Endodermal cell (in vitro differentiated cells): Measurements from ENCODE around the gene FUZ. TPM values are rescaled to one million over a fixed set of nuclear protein-coding genes. Genes with fewer than 3 reads are reported as not detected.

Experiments
- DNase-seq: peaks from one replicate; pipeline ENCODE4 v3.0.0-alpha.2; 2017
- H3K27ac ChIP-seq: 2 replicates; pipeline ENCODE4 v1.5.1; 2013; ENCODE audit warnings: mild to moderate bottlenecking, low read depth, low read length, moderate library complexity
- H3K27me3 ChIP-seq: 2 replicates; pipeline ENCODE4 v1.6.1; 2013; ENCODE audit warnings: mild to moderate bottlenecking, low read length, moderate library complexity; ENCODE audit not compliant: insufficient read depth, control insufficient read depth, poor library complexity, severe bottlenecking
- H3K36me3 ChIP-seq: 2 replicates; pipeline ENCODE4 v1.7.0; 2013; ENCODE audit warnings: mild to moderate bottlenecking, low read length, moderate library complexity; ENCODE audit not compliant: control insufficient read depth, insufficient read depth
- H3K4me1 ChIP-seq: one replicate; pipeline ENCODE4 v1.7.0; 2013; ENCODE audit warnings: low read length; ENCODE audit not compliant: control insufficient read depth, insufficient read depth
- H3K4me3 ChIP-seq: 2 replicates; pipeline ENCODE4 v1.5.1; 2013; ENCODE audit warnings: mild to moderate bottlenecking, low read length, moderate library complexity
- H3K9ac ChIP-seq: 2 replicates; pipeline ENCODE4 v1.6.1; 2013; ENCODE audit warnings: mild to moderate bottlenecking, low read length, moderate library complexity; ENCODE audit not compliant: poor library complexity, severe bottlenecking; ENCODE audit errors: extremely low read depth
- H3K9me3 ChIP-seq: 2 replicates; pipeline ENCODE4 v1.6.1; 2013; ENCODE audit warnings: mild to moderate bottlenecking, low read length, moderate library complexity; ENCODE audit not compliant: control insufficient read depth
- H3K27ac Mint-ChIP-seq: 2 replicates; pipeline ENCODE4 v1.8.0; 2020; ENCODE audit warnings: mixed read lengths
- H3K27me3 Mint-ChIP-seq: 2 replicates; pipeline ENCODE4 v1.8.0; 2021; ENCODE audit warnings: mild to moderate bottlenecking, mixed read lengths; ENCODE audit not compliant: insufficient read depth
- H3K36me3 Mint-ChIP-seq: 2 replicates; pipeline ENCODE4 v1.8.0; 2020; ENCODE audit warnings: low read depth, mixed read lengths
- H3K4me1 Mint-ChIP-seq: 2 replicates; pipeline ENCODE4 v1.8.0; 2020; ENCODE audit warnings: mixed read lengths
- H3K4me3 Mint-ChIP-seq: 2 replicates; pipeline ENCODE4 v1.8.0; 2020; ENCODE audit warnings: mild to moderate bottlenecking, moderate library complexity, mixed read lengths
- H3K9me3 Mint-ChIP-seq: 2 replicates; pipeline ENCODE4 v1.8.0; 2020; ENCODE audit warnings: mild to moderate bottlenecking, mixed read lengths
- CTCF ChIP-seq: fragments of 200-600 bp; sonication (generic); conservative IDR thresholded peaks from 2 replicates; pipeline ENCODE4 v1.5.0; 2021; ENCODE audit warnings: antibody characterized with exemption, mild to moderate bottlenecking
- WGBS, 2 experiments: methylation state at CpG; one replicate each; pipeline versions ENCODE4 v1.1.5 to v1.1.7; 2013; ENCODE audit warnings: missing lambda C conversion rate in 2 of 2, mixed read lengths in 1 of 2; ENCODE audit not compliant: insufficient coverage in 1 of 2, insufficient read length in 1 of 2; 5-methylcytosine and 5-hydroxymethylcytosine counted together
- total RNA-seq, 2 donors: library from RNA; stranded (reverse); fragmentation: NEBNext Ultra II Directional in 1 of 2; extraction: Animal tissue kit (Norgen Biotek cat#: 25700) in 1 of 2; gene quantifications; 2 replicates in 1 of 2; 3 replicates in 1 of 2; pipeline ENCODE4 v1.2.1, GENCODE V29; 2021

The FUZ gene
- total RNA-seq, 2 donors from 2014 or later: 26.1 to 41.2 TPM

- Mint-ChIP-seq H3K36me3 (peaks cover 3% of the 10 kb centered on the region), H3K27ac (peak overlapping the region; percentile 4), H3K9me3 (no peaks in the 10 kb centered on the region), H3K4me3 (peak overlapping the region; percentile 9), H3K4me1 (peaks cover 10% of the 10 kb centered on the region), H3K27me3 (peaks cover 1% of the 10 kb centered on the region)
- no peak overlapping the region for H3K4me3 ChIP-seq
- H3K36me3 ChIP-seq: no peaks in the 10 kb centered on the region
- no peak for DNase-seq
- TF ChIP-seq CTCF: no peak
- WGBS, 2 experiments: 67 to 77% methylated on average over 1 of the region's 1 CpG
- no peaks in the 10 kb centered on the region for H3K27me3 ChIP-seq
- H3K4me1 ChIP-seq: no peaks in the 10 kb centered on the region
- peak overlapping the region; percentile 94 for H3K9ac ChIP-seq
- H3K9me3 ChIP-seq: no peaks in the 10 kb centered on the region
- no peak overlapping the region for H3K27ac ChIP-seq
These were observed 918 bp upstream of the FUZ start for GRCh38 chr19:49814010-49814409.

GRCh38 chr19:49812452-49812996, 568 bp downstream of the FUZ start:
- Histone ChIP-seq H3K9ac (peak overlapping the region; percentile 94), H3K27me3 (no peaks in the 10 kb centered on the region), H3K4me3 (peak overlapping the region; percentile 89), H3K9me3 (no peaks in the 10 kb centered on the region), H3K27ac (peak overlapping the region; percentile 95), H3K4me1 (no peaks in the 10 kb centered on the region), H3K36me3 (peaks cover 7% of the 10 kb centered on the region)
- Mint-ChIP-seq H3K36me3 (peaks cover 3% of the 10 kb centered on the region), H3K4me3 (peak overlapping the region; percentile 84), H3K27me3 (peaks cover 1% of the 10 kb centered on the region), H3K4me1 (peaks cover 8% of the 10 kb centered on the region), H3K9me3 (no peaks in the 10 kb centered on the region), H3K27ac (peak overlapping the region; percentile 100)
- TF ChIP-seq CTCF: no peak
- 57 to 60% methylated on average over 6 to 11 of the region's 11 CpGs for WGBS, 2 experiments
- DNase-seq: no peak

- Mint-ChIP-seq H3K27me3 (peaks cover 1% of the 10 kb centered on the region), H3K36me3 (peaks cover 8% of the 10 kb centered on the region), H3K9me3 (no peaks in the 10 kb centered on the region), H3K4me3 (peak overlapping the region; percentile 84), H3K27ac (no peak overlapping the region), H3K4me1 (peaks cover 6% of the 10 kb centered on the region)
- no peaks in the 10 kb centered on the region for H3K9me3 ChIP-seq
- no peak for TF ChIP-seq CTCF
- 80 to 97% methylated on average over 1 to 6 of the region's 6 CpGs for WGBS, 2 experiments
- H3K9ac ChIP-seq: no peak overlapping the region
- no peaks in the 10 kb centered on the region for H3K27me3 ChIP-seq
- no peak overlapping the region for H3K27ac ChIP-seq
- DNase-seq: no peak
- no peak overlapping the region for H3K4me3 ChIP-seq
- peaks cover 7% of the 10 kb centered on the region for H3K36me3 ChIP-seq
- no peaks in the 10 kb centered on the region for H3K4me1 ChIP-seq
These were observed 1.8 kb downstream of the FUZ start for GRCh38 chr19:49811328-49811727.
